RWPE2 (cell line): ENCODE results near the gene NKAIN2.

Experiments used
- ATAC-seq: fragments of 200-7000 bp; cut with Tn5 transposase; 3 replicates; pipeline ENCODE4 v1.9.1; 2021; ENCODE audit warnings: low read depth
- DNase-seq: peaks from one replicate; pipeline ENCODE4 v3.0.0-alpha.2; 2020; ENCODE audit warnings: low spot score
- H3K27ac ChIP-seq: fragments of 450-650 bp; 2 replicates; pipeline ENCODE4 v1.5.1; 2017; ENCODE audit warnings: mild to moderate bottlenecking; ENCODE audit not compliant: poor library complexity, severe bottlenecking
- H3K27me3 ChIP-seq: fragments of 250-450 bp; sonication (Bioruptor Pico); 2 replicates; pipeline ENCODE4 v1.5.1; 2021; ENCODE audit warnings: mild to moderate bottlenecking, moderate library complexity; ENCODE audit not compliant: insufficient read depth, poor library complexity, severe bottlenecking
- H3K36me3 ChIP-seq: fragments of 250-450 bp; sonication (Bioruptor Pico); 2 replicates; pipeline ENCODE4 v1.5.1; 2020; ENCODE audit warnings: low read depth, mild to moderate bottlenecking, moderate library complexity
- H3K4me1 ChIP-seq: fragments of 250-450 bp; sonication (Bioruptor Pico); 2 replicates; pipeline ENCODE4 v1.5.1; 2021; ENCODE audit warnings: mild to moderate bottlenecking, moderate library complexity; ENCODE audit not compliant: insufficient read depth, poor library complexity, severe bottlenecking
- H3K4me3 ChIP-seq: fragments of 250-450 bp; sonication (Bioruptor Pico); 2 replicates; pipeline ENCODE4 v1.5.1; 2021; ENCODE audit warnings: mild to moderate bottlenecking, moderate library complexity; ENCODE audit not compliant: severe bottlenecking
- H3K9me3 ChIP-seq: fragments of 250-450 bp; sonication (Bioruptor Pico); 2 replicates; pipeline ENCODE4 v1.5.1; 2021; ENCODE audit warnings: mild to moderate bottlenecking, moderate library complexity; ENCODE audit not compliant: severe bottlenecking
- CTCF ChIP-seq: fragments of 450-650 bp; IDR thresholded peaks from one replicate; pipeline ENCODE4 v1.5.1; 2017; ENCODE audit warnings: mild to moderate bottlenecking, moderate library complexity; ENCODE audit not compliant: poor library complexity, severe bottlenecking

NKAIN2 gene

GRCh38 chr6:123803504-123804013 is at the start of gene NKAIN2:
NKAIN2 (plus strand) TSS chr6:123803865.
- ATAC-seq (no peak), DNase-seq (no peak)
- no peak within 1 kb of the TSS for H3K27ac ChIP-seq
- H3K9me3 ChIP-seq, result peaks cover 2% of the 10 kb centered on the region
- no peaks in the 10 kb centered on the region for H3K36me3 ChIP-seq
- no peaks in the 10 kb centered on the region for H3K4me1 ChIP-seq
- H3K4me3 ChIP-seq, result peak within 1 kb of the TSS; percentile 41
- peaks cover 45% of the 10 kb centered on the region for H3K27me3 ChIP-seq
- TF ChIP-seq CTCF, result no peak

GRCh38 chr6:123759472-123759871 is 44.2 kb upstream of the NKAIN2 start:
- DNase-seq (no peak), ATAC-seq (no peak)
- TF ChIP-seq CTCF, result no peak
- Histone ChIP-seq H3K9me3 (no peaks in the 10 kb centered on the region), H3K4me1 (no peaks in the 10 kb centered on the region), H3K27me3 (no peaks in the 10 kb centered on the region), H3K27ac (no peak overlapping the region), H3K36me3 (no peaks in the 10 kb centered on the region), H3K4me3 (no peak overlapping the region)

GRCh38 chr6:123763904-123764303 is 39.8 kb upstream of the NKAIN2 start:
- no peaks in the 10 kb centered on the region for H3K9me3 ChIP-seq
- DNase-seq, result no peak
- no peaks in the 10 kb centered on the region for H3K4me1 ChIP-seq
- no peak overlapping the region for H3K27ac ChIP-seq
- no peaks in the 10 kb centered on the region for H3K36me3 ChIP-seq
- TF ChIP-seq CTCF, result no peak
- no peaks in the 10 kb centered on the region for H3K27me3 ChIP-seq
- ATAC-seq, result no peak
- no peak overlapping the region for H3K4me3 ChIP-seq

GRCh38 chr6:123764722-123765121 is 38.9 kb upstream of the NKAIN2 start:
- Histone ChIP-seq H3K36me3 (no peaks in the 10 kb centered on the region), H3K27ac (no peak overlapping the region), H3K4me1 (no peaks in the 10 kb centered on the region), H3K27me3 (no peaks in the 10 kb centered on the region), H3K9me3 (no peaks in the 10 kb centered on the region), H3K4me3 (no peak overlapping the region)
- DNase-seq, result no peak
- no peak for ATAC-seq
- no peak for TF ChIP-seq CTCF

- Histone ChIP-seq H3K9me3 (no peaks in the 10 kb centered on the region), H3K4me3 (no peak overlapping the region), H3K36me3 (no peaks in the 10 kb centered on the region), H3K4me1 (no peaks in the 10 kb centered on the region), H3K27me3 (no peaks in the 10 kb centered on the region), H3K27ac (no peak overlapping the region)
- ATAC-seq, result no peak
- no peak for DNase-seq
- TF ChIP-seq CTCF, result no peak
These were observed 34.7 kb upstream of the NKAIN2 start for GRCh38 chr6:123768921-123769320.
